H1 (cell line): Measurements from ENCODE around the gene GPSM1. TPM values are rescaled to one million over a fixed set of nuclear protein-coding genes. Genes with fewer than 3 reads are reported as not detected.

ENCODE experiments used
- SP2 ChIP-seq: IDR thresholded peaks from 2 replicates; pipeline ENCODE4 v1.6.1; 2012; ENCODE audit warnings: mild to moderate bottlenecking, low read length, inconsistent platforms
- polyA plus RNA-seq, 7 experiments: library from polyadenylated mRNA; depleted of rRNA in 3 of 7; stranded (reverse) in 5 of 7; unstranded in 2 of 7; fragments of >200 nt in 5 of 7; fragments of 200-250 nt in 2 of 7; gene quantifications; 1 replicate in 5 of 7; 2 replicates in 1 of 7; 4 replicates in 1 of 7; pipeline versions ENCODE4 v1.2.1 to v1.2.3, GENCODE V29; 2011 to 2013; ENCODE audit warnings: missing spikeins in 2 of 7, mixed read lengths in 2 of 7
- total RNA-seq: library from RNA; stranded (reverse); fragmentation: NEBNext Ultra II Directional; extraction: Animal tissue kit (Norgen Biotek cat#: 25700); gene quantifications from 2 replicates; pipeline ENCODE4 v1.2.1, GENCODE V29; 2021
- TF ChIP-seq, protein P1 (sequence below): IDR thresholded peaks from 2 replicates; pipeline ENCODE4 v1.6.1; 2011; ENCODE audit warnings: low read length, improper control_type of control experiment

GPSM1 gene
- total and polyA plus RNA-seq, 2 of the 8 experiments (the other 6 are each of a cell fraction or from before 2014, with no cell fraction given): 12.8 to 18.0 TPM

- no peak for TF ChIP-seq SP2
- TF ChIP-seq, protein P1, sequence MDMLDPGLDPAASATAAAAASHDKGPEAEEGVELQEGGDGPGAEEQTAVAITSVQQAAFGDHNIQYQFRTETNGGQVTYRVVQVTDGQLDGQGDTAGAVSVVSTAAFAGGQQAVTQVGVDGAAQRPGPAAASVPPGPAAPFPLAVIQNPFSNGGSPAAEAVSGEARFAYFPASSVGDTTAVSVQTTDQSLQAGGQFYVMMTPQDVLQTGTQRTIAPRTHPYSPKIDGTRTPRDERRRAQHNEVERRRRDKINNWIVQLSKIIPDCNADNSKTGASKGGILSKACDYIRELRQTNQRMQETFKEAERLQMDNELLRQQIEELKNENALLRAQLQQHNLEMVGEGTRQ: no peak
These were observed 24.1 kb upstream of the GPSM1 start (continued) for GRCh38 chr9:136303066-136303824.
